ENCODE measurements around the gene BLACAT1.

BLACAT1 gene

DNA sequence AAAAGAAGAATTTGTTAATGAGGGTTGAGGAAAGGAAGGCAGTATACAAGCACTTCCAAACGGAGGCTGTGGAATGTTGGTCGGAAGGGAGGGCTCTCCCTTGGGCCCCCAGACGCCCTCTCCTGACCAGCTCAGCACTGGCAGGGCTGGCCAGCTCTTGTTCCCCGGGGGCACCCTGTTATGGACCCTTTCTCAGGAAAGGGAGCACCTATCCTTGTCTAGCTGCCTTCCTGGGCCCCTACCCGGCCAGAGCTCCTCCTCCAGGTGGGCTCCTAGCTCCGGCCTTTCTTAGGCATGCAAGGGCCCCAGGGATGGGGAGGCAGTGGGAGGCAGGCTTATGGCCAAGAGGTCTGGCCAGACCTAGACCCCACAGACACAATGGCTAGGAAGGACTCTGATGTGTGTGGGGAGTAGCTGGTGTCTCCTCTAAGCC, 926 bp downstream of the BLACAT1 start:
- no peak for DNase-seq (ENCODE audit: low spot score)

DNA sequence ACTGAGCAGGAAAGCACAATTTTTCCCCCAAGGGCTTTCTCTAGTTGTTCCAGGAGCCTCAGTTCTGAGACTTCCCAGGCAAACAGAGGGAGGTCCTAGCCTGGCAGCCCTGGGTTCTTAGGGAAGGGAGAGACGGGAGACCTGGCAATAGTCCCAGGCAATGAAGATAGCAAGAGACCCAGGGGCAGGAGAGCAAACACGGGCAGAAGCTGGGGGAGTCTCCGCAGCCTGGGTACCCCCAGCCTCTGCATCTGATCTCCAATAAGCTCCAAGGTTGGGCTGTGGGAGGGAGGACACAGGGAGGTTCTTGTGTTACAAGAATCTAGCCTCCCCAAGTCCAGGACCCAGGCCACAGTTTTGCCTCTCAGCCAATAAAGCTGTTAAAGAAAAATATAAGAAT, 2.4 kb downstream of the BLACAT1 start:
- DNase-seq (ENCODE audit: low spot score) = no peak

DNA sequence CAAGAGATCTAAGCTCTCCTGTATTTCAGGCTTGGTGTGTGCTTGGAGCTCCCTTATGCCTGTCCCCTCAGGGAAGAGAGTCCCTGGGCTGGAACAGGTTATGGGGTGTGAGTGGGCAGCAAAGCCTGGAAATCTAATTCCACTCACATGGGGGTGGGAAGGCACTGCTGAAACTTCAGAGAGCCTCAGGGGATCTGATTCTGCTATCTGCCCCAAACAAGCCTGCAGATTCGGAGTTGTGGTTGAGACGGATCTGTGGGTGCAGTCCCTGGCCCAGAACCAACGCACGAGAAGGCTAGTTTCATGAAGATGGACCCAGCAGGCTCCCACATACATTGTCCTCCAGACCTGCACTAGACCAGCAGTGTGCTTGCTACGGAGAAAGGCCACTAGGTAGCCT, 2.9 kb downstream of the BLACAT1 start:
- no peak for DNase-seq (ENCODE audit: low spot score)

DNA sequence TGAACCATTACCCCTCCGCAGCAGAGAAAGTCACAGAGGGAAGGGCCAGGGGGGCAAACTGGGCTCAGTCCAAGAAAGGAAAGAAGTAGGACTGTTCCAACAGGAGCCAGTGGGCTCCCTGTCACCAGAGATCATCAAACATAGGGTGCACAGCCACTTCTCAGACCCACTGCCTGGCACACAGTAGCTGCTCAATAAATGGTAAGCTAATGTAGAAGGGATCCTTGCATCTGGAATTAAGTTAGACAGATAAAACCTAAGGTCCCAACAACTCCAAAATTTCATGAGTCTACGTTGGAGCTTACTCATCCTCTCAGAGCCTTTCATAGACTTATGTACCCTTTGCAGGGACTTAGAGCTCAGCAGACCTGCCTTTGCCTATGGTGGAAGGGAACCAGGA, 3.5 kb downstream of the BLACAT1 start:
- DNase-seq (ENCODE audit: low spot score) = no peak

DNA sequence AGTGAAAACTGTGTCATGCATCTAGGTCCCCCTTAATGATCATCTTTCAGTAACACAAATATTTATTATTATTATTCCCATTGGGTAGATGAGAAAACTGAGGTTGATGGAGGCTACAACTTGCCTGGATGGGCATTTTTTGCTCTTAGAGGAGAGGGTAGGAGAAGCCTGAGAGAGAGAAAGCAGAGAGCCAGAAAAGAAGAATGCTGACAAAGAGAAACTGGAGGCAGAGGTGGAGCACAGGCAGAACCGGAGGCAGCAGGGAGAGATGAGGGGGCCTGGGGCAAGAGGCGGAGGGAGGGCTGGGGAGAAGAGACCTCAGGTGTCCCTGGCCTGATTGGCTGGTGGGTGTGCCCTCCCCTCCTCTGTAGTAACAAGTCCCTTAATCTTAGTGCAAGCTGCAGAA, 4.1 kb downstream of the BLACAT1 start:
- no peak for DNase-seq (ENCODE audit: low spot score)

DNA sequence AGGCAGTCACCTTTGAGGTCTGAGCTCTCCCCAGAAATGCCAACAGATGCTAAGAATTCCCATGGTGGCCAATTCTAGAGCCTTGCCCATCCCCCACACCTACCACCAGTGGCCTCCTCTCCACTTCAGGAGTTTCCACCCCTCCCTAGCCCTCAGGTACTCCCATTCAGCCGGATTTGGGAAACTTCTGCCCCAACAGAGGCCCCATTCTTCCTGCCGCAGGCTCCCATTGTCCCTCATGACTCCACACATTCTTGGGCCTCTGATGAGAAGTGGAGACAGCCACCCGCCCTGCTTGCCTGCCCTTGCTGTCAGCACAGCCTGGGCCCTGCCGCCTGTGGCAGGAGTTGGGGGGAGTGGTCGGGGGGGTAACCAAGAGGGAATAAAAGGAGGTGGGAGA, 4.6 kb downstream of the BLACAT1 start:
- no peak for DNase-seq (ENCODE audit: low spot score)

DNA sequence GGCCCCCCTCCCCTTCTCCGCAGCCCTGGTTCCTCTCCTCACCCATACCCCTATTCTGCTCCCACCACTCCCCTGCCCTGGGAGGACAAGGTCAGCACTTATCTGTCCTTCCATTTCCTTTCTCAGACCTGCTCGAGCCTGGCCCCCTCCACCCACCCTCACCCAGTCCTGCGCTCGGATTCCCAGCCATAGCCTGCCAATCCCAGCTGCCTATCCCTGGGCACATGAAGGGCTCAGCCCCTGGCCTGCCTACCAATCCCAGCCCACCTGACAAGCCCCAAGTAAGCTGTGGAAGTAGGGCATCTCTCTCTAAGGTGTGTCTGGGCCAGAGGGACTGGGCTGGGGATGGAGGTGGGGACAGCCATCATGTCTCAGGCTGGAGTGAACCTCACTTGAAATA, 5.4 kb downstream of the BLACAT1 start:
- DNase-seq (ENCODE audit: low spot score) = no peak

DNA sequence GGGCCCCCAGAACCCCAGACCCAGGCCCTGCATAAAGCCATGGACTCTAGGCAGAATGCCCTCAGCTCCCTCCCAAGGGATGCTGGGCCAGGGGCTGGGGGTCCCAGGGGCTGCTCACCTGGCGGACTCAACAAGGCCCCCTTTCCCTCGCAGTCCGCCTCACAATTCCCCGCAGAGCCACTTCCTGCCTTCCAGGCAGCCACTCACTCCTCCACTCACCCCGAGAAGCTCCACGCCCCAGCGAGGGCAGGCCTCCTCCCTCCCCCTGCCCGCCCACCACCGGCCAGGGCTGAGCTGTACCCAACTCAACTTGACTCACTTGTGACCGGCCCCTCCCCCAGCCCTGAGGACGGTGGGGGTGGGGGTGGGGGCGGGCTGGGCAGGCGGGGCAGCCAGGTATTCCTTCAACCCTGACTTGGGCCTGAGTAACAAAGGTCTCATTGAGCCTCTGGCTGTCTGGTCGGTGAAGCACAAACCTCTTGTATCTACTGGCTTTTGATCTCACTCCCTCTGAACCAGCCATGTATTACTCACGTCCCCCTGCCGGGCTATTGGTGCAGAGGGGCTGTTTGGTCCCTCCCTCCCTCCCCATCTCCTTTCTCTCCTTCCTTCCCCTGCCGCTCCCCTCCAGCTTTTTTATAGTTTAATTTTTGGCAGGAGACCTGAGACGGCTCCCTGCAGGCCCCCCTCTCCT, 5.9 kb downstream of the BLACAT1 start:
- no peak for DNase-seq (ENCODE audit: low spot score)

DNA sequence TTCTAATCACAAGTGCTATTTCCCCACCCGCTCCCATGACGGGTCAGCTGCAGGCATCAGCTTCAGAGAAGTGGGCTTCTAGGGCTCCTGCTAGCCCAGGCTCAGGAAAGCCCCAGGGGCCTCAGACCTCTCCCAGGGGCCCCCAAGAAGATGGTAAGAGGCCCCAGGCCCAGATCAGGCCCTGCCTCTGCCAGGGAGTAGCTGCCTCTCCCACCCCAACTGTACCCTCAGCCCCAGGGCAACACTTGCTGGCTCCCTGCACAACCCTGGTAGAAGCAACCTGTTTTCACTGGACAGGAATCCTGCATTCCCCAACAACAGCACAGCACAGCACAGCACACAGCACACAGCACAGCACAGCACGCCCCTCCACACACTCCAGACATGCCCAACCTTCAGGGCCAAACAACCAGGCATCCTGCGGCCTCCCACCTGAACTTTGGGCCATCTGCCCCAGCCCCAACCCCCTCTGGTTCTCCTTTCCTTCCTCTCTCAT, 6.5 kb downstream of the BLACAT1 start:
- DNase-seq (ENCODE audit: low spot score) = no peak

DNA sequence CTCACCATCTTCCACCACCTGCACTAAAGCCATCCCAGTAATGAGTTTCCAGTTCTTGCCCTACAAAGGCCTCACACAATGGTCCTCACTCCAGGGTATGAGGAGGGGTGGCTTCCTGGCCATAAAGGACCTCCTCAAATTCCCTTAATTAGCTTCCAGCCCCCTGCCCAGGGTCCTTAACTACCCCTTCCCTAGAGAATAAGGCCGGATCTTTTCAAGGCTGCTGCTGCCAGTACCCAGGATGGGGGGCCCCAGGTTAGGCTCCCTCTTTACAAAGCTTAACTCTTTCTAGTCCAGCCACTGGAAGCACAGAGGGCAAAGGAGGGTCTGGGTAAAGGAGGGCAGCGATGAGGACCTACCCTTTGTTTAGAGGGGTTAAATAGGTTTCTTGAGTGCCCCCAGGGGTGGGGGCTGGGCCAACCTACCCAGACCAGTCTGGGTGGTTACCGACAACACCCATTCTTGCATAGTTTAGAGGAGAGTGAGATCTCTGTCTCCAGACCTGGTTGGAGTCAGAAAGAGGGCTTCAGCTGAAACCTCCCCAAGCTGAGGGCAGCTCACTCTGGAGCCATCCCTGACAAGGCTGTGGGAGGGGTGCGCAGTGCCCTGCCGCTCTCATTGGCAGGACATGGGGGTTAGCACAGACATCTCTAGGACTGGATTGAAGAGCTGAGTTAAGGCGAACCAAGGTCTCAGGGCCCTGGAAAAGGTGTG, 7.1 kb downstream of the BLACAT1 start:
- no peak for DNase-seq (ENCODE audit: low spot score)

DNA sequence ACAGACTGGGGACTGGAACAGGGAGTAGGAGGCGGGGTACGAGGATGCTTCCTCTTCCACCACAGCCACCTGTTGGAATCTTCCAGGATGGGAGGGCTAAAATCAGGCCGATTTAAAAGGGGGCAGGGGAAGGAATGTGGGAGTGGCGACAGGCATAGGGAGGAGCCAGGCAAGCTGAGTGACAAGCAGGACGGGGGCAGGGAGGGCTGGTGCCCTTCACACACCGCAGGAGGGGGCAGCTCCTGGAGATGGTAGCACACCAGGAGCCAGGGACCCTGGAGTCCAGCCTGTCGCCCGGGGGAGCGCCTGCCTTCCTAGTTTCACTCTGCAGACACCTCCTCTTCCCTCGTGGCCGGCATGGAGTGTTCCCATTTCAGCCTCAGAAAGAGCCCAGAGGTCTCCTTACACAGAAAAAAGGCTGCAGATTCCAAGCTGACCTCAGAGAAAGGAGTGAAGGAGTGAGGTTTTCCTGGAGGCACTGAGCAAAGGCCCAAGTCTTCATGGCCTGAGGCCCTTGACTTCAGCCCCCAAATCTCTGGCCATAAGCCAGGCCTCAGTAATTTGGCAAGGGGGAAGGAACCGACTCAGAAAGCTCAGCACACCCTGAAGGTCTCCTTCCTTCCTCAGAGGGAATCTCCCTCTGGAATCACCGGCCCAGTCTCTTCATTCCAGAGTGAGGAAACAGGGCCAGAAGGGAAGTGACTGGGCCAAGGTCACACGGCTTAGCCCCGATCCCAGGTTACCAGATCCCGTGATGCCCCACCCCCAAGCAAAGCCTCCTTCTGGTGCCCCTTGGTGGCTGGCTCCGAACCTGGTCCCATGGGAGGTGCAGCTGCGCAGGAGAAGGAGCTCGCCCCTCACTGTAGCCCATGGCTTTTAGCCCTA, 8.1 kb downstream of the BLACAT1 start:
- no peak for DNase-seq (ENCODE audit: low spot score)

DNA sequence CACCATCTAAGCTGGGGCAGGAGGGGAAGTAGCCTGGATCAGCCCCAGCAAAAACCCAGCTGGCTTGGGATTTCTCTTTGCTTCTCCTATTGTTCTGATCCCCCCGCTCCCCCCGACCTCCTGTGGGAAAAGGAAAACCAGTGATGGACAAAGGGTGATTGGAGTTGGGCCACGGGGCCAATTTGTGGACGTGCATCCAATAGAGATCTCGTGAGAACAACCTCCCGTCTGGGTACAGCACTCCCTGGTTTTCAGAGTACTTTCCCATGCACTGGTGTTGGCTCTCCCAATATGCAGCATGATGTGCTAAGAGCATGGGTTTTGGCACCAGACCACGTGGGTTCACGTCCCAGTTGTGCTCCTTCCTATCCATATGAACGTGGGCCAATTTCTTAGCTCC, 9.0 kb downstream of the BLACAT1 start:
- no peak for DNase-seq (ENCODE audit: low spot score)

DNA sequence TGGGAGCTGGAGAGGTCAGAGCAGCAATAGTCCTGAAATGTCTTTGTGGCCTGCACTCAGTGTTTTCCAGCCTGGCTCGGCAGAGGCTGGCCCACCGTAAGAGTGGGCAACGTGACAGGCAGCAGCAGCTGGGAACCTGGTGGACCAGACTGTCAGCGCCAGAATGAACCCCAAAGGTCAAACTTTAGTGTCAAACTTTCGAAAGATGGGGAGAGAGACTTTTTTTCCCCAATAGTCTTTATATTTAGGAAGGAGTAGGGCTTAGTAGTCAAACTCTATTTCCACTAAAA, 10.3 kb downstream of the BLACAT1 start:
- DNase-seq (ENCODE audit: low spot score) = no peak

DNA sequence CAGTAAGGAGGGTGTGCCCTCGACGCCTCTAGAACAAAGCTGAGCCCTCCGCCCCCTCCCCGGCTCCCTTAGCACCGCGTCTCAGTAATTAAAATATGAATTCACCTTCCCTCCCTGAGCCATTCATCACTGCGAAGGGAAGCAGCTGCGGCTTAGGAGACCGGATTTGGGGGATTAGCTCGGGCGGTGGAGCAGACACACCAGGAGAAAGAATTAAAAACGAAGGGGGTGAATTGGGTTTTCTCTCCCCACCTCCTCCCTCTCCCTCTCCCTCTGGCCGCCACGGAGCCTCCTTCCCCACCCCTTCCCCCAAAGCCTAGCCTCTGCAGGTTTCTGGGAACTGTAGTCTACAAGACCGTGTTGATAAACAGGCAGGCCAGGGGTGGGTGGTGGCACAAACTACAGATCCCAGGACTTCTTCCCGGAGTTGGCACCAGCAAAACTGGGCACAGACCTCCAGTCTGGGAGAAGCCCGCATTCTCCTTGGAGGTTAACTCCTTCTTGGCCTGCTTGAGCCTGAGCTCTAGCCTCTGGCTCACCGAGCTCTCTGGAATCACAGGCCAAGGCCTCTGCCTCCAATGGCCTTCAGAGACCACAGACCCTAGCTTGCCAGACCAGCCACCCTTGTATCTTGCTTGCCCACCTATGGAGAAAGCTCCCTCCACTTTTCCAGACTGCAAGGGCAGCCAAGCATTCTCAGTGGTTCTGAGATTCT, 10.8 kb downstream of the BLACAT1 start:
- no peak for DNase-seq (ENCODE audit: low spot score)

DNA sequence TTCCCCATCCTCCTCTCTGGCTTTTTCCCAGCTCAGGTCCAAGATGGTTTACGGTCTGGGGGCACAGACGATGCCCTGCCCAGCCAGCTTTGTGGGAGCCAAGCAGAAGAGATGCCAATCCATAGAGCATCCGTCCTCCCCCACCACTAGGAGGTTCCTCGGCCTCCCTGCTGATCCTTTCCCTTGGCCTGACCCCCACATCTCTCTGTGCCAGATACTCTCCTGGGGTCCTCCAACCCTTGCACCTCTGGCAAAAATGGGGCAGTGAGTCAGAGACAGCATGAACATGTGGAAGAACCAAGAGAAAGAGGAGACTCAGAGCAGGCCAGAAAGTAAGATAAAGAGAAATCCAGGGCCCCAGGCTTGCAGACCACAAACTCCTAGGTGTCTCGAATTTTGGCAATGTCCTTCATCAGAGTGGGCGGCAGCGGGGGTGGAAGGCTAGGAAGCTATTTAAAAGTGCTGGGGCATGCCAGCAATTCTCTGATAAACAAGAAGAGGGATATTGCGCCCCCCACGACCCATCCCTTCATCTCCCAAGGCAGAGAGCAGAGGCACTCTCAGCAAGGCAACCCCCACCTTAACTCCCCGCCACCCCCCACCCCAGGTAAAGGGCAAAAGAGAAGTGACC, 11.4 kb downstream of the BLACAT1 start:
- DNase-seq (ENCODE audit: low spot score) = no peak

DNA sequence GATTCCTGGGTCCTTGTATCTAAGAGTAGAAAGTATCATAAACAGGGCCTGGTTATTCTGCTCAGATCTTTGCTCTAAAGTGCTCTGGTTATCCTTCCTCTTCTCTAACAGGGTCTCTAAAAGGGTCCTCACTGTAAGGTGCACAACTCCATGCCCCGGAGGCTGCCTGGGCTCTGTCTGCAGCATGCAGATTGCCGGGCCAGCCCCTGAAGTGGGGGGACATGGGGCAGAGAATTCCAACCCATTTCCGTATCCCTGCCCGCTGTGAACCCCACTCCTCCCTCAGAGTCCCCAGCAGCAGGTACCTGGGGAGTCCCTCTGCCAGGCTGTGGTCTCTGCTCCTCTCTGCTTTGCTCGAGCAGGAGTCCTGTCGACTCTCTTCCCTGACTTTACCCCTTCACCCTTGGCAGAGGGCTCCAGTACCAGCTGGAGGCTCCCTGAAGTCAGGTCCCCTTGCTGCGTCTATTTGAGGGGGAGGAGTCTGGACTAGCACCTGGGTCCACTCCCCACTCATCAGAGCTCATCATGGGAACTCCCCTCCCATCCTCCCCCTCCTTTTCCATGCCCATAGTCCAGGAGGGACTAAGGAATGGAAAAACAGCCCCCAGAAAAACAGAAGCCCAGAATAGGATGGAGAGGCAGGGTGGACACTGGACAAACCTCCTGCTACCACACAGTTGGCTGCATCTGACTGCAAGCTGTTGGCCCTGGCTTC, 12.1 kb downstream of the BLACAT1 start:
- no peak for DNase-seq (ENCODE audit: low spot score)

DNA sequence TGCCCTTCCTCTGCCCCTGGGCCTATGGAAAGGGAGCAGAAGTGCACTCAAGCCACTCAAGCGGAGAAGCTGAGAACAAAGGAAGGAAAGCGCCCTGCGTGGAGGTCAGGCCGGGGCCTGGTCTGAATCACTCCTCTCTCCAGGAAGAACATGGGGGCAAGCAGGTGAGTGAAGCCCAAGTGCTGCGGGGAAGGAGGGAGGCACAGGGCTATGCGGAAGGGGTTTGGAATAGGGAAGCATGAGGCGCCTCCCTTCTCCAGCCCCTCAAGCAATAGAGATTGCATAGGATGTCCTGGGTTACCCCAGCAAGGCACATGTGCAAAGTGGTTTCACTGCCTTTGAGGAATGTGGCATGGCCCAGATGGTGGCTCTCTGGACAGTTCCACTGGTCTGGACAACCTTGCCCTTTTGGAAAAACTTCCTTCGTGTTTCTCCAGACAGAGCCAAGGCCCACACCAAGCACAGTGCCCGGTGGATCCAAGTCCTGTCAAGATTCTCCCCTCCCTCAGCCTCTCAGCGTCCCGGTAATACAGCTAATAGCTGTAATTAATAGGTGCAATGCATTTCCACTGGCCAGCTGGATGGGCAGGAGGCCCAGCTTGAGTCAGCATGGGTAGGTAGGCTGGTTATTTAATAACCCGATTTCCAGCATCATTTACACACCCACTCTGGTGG, 13.7 kb downstream of the BLACAT1 start:
- no peak for DNase-seq (ENCODE audit: low spot score)

DNA sequence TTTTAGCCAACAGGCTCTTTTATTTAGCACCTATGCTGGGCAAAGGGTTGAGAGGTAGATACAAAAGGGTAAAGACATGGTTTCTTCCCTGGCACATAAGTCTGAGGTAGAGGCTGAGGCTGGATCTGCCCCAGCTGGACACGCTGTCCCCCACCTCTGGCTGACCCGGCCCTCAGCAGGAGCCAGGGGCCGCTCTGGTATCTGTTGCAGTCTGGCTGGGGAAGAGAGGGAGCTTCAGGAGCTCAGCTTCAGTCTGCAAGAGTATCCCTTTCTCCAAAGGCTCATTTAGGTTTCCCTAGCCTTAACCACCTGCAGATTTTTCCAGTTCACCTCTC, 14.2 kb downstream of the BLACAT1 start:
- DNase-seq (ENCODE audit: low spot score) = no peak

DNA sequence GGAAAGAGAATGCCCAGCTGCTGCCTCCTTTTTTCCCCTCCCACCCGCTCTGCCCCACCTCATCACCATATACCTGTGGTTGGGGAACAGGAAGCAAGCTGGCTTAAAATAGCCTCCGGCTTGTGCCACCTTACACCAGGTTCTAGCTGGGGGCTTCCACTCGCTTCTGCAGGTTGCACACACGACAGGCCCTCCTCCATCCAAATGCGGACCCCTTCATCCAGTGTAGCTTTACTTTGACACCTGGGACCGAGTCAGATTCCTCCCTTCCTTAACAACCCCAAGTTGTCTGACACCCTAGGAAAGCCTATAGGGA, 14.6 kb downstream of the BLACAT1 start:
- no peak for DNase-seq (ENCODE audit: low spot score)

DNA sequence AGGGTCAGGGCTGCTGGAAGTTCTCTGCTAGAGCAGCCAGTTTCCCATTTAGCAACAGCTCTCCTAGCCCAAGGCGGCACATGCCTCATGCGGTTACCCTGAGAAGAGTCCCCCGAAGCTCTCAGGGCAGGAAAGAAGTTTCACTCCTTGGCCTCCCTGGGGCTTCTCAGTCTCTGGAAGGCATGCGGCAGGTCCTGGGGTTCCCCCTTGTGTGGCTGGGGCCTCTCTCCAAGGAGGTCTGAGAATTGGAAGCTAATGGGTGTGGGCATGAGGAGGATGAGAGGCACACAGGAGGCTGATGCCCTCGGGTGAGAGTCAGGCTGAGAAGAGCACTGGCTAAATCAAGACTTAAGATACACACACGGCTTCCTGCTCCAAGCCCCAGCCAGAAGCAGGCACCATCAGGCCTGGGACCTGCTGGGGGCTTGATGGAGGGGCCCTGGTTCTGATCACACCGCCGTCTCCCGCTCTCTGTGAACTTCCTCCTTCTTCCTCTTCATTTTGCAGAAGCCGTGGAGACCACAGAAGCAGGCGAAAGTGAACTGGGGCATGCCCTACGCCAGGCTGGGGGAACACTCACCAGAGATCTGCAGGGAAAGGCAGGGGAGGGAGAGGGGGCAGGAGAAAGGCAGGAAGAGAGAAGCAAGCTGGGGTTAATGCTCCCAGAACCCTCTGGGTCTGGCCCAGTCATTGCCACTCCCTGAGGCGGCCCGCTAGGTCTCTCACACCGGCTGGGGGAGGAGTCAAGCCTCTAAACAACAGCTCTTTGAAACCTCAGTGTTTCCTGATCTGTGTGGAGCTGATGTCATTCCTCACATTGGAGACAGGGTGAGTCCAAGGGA, 15.1 kb downstream of the BLACAT1 start:
- peak; percentile 75 for DNase-seq (ENCODE audit: low spot score)
